Colonic mucosa (tissue), 4 donors: ENCODE results near the gene MRI1. TPM values are rescaled to one million over a fixed set of nuclear protein-coding genes. Genes with fewer than 3 reads are reported as not detected.

Source experiments
- DNase-seq: peaks from one replicate; pipeline ENCODE4 v3.0.0-alpha.2; 2020
- H3K27ac ChIP-seq: fragments of 200-600 bp; one replicate; pipeline ENCODE4 v1.8.0; 2021
- H3K27me3 ChIP-seq: fragments of 200-600 bp; one replicate; pipeline ENCODE4 v1.8.0; 2021
- H3K36me3 ChIP-seq: fragments of 200-600 bp; one replicate; pipeline ENCODE4 v1.8.0; 2021
- H3K4me1 ChIP-seq: fragments of 200-600 bp; one replicate; pipeline ENCODE4 v1.8.0; 2021; ENCODE audit warnings: mild to moderate bottlenecking
- H3K4me3 ChIP-seq: fragments of 200-600 bp; one replicate; pipeline ENCODE4 v1.8.0; 2021
- H3K9ac ChIP-seq, 2 donors: one replicate each; pipeline ENCODE4 v1.7.0; 2013; ENCODE audit warnings: control low read depth in 2 of 2, low read depth in 2 of 2, low read length in 2 of 2
- H3K9me3 ChIP-seq: fragments of 200-600 bp; one replicate; pipeline ENCODE4 v1.8.0; 2021
- CTCF ChIP-seq: fragments of 200-600 bp; IDR thresholded peaks from one replicate; pipeline ENCODE4 v1.8.0; 2022; ENCODE audit warnings: antibody characterized with exemption, mild to moderate bottlenecking
- intact Hi-C: fragments of 100-400 bp; cut with DNase I; formaldehyde crosslinking; loops from one replicate; pipeline ENCODE4 v1.14.1; 2022
- total RNA-seq, 2 donors: library from RNA; stranded (reverse); fragmentation: NEBNext Ultra II Directional in 1 of 2; extraction: Animal tissue kit (Norgen Biotek cat#: 25700) in 1 of 2; gene quantifications; one replicate each; pipeline ENCODE4 v1.2.1, GENCODE V29; 2021
- donor health status: healthy.
- donor health status: DM: no; HTN: no; CAD: no.
- donor health status: DM: no; HTN: no; CAD: no.

Gene MRI1
- total RNA-seq, 2 donors from 2014 or later: 19.5 to 26.7 TPM

GRCh38 chr19:13819238-13819637, 54.9 kb downstream of the MRI1 start:
- Histone ChIP-seq H3K27me3 (no peaks in the 10 kb centered on the region), H3K36me3 (no peaks in the 10 kb centered on the region), H3K4me1 (no peaks in the 10 kb centered on the region), H3K9ac (no peak overlapping the region), H3K9me3 (no peaks in the 10 kb centered on the region), H3K27ac (no peak overlapping the region), H3K4me3 (no peak overlapping the region)
- TF ChIP-seq CTCF: no peak
- intact Hi-C loops: no loop called here
- no peak for DNase-seq

- no peak for DNase-seq
- TF ChIP-seq CTCF: no peak
- Histone ChIP-seq H3K4me3 (no peak overlapping the region), H3K36me3 (no peaks in the 10 kb centered on the region), H3K27me3 (no peaks in the 10 kb centered on the region), H3K27ac (no peak overlapping the region), H3K9me3 (no peaks in the 10 kb centered on the region), H3K9ac (no peak overlapping the region), H3K4me1 (no peaks in the 10 kb centered on the region)
- intact Hi-C loops: no loop called here
Observed at GRCh38 chr19:13821292-13821691, 57.0 kb downstream of the MRI1 start.

GRCh38 chr19:13823256-13823655, 58.9 kb downstream of the MRI1 start:
- H3K4me1 ChIP-seq: no peaks in the 10 kb centered on the region
- intact Hi-C loops: no loop called here
- H3K9me3 ChIP-seq: no peaks in the 10 kb centered on the region
- H3K36me3 ChIP-seq: no peaks in the 10 kb centered on the region
- H3K4me3 ChIP-seq: no peak overlapping the region
- no peak for TF ChIP-seq CTCF
- no peak overlapping the region for H3K27ac ChIP-seq
- no peaks in the 10 kb centered on the region for H3K27me3 ChIP-seq
- no peak overlapping the region for H3K9ac ChIP-seq
- no peak for DNase-seq

Other genes starting within 250 kb of the MRI1 start
- gene C19orf53, start 9.9 kb downstream of the MRI1 start, total RNA-seq: 10 to 100 TPM; 48.5 to 82.6 TPM
- gene ZSWIM4, start 30.9 kb downstream of the MRI1 start, total RNA-seq: 1 to 10 TPM; 2.9 to 4.3 TPM
- gene NANOS3, start 112.6 kb downstream of the MRI1 start, total RNA-seq: not detected
- gene BRME1, start 141.6 kb downstream of the MRI1 start, total RNA-seq: 10 to 100 TPM in 1 of 2 donors, 1 to 10 TPM in 1; 5.9 to 20.0 TPM
- gene CC2D1A, start 141.7 kb downstream of the MRI1 start, total RNA-seq: 100 to 1,000 TPM in 1 of 2 donors, 10 to 100 TPM in 1; 81.0 to 123 TPM
- 1 to 10 TPM; 4.1 to 4.4 TPM for gene PODNL1, start 173.9 kb downstream of the MRI1 start, total RNA-seq
- gene DCAF15, start 188.0 kb downstream of the MRI1 start, total RNA-seq: 10 to 100 TPM; 30.2 to 55.1 TPM
- gene RFX1, start 241.8 kb downstream of the MRI1 start, total RNA-seq: 10 to 100 TPM; 13.1 to 20.9 TPM